SK-N-SH (cell line): ENCODE results near the gene UBR2.
"Not testable (repeated sequence)": the region's sequence is repeated elsewhere in the genome, so short reads cannot be mapped to it uniquely, and the experiment has no call there.

ENCODE experiments used
- EP300 ChIP-seq, 2 experiments: IDR thresholded peaks; 2 replicates each; pipeline versions ENCODE4 v1.4.0 to v1.6.1; 2012; ENCODE audit warnings: borderline replicate concordance in 1 of 2, low read depth in 1 of 2, low read length in 1 of 2
- EZH2phosphoT487 ChIP-seq: fragments of 200-600 bp; sonication (generic); IDR thresholded peaks from 2 replicates; pipeline ENCODE4 v1.6.1; 2017; ENCODE audit warnings: low read depth, mixed run types, mild to moderate bottlenecking, antibody characterized with exemption, moderate library complexity, borderline replicate concordance
- FOSL2 ChIP-seq: IDR thresholded peaks from 2 replicates; pipeline ENCODE4 v1.4.0; 2012; ENCODE audit warnings: low read depth, mild to moderate bottlenecking, moderate library complexity, borderline replicate concordance
- FOXM1 ChIP-seq: IDR thresholded peaks from 2 replicates; pipeline ENCODE4 v1.4.0; 2012; ENCODE audit warnings: low read depth, mild to moderate bottlenecking
- POLR2AphosphoS5 ChIP-seq: IDR thresholded peaks from 2 replicates; pipeline ENCODE4 v1.6.1; 2012; ENCODE audit warnings: low read depth, low read length
- RAD21 ChIP-seq: IDR thresholded peaks from 2 replicates; pipeline ENCODE4 v1.6.1; 2012; ENCODE audit warnings: mild to moderate bottlenecking, low read length
- RFX5 ChIP-seq: IDR thresholded peaks from 2 replicates; pipeline ENCODE4 v1.6.1; 2012; ENCODE audit warnings: mild to moderate bottlenecking, improper control_type of control experiment, low read length
- TF ChIP-seq, protein P1 (sequence below): IDR thresholded peaks from 2 replicates; pipeline ENCODE4 v1.4.0; 2012; ENCODE audit warnings: low read depth
- TF ChIP-seq, protein P2 (sequence below): fragments of 200-600 bp; sonication (generic); IDR thresholded peaks from 2 replicates; pipeline ENCODE4 v1.6.1; 2017; ENCODE audit warnings: antibody characterized with exemption, mild to moderate bottlenecking, moderate library complexity

DNA sequence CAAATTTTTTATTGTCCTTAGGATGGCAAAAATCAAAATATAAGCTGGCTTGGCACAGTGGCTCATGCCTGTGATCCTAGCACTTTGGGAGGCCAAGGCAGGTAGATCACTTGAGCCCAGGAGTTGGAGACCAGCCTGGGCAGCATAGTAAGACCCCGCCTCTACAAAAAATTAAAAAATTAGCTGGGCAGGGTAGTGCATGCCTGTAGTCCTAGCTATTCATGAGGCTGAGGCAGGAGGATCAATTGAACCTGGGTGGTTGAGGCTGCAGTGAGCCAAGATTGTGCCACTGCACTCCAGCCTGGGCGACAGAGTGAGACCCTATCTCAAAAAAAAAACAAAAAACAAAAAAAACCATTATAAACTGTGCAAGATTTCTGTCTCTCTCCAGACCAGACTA, 40.9 kb downstream of the UBR2 start:
- TF ChIP-seq EP300 (IDR thresholded peaks at IDR 0.05; ENCODE audit: borderline replicate concordance in 1 of 2, low read depth in 1 of 2, low read length in 1 of 2); POLR2AphosphoS5; EZH2phosphoT487; FOSL2; RFX5; FOXM1; RAD21: not testable (repeated sequence)
- TF ChIP-seq, protein P1, sequence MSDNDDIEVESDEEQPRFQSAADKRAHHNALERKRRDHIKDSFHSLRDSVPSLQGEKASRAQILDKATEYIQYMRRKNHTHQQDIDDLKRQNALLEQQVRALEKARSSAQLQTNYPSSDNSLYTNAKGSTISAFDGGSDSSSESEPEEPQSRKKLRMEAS: not testable (repeated sequence)
- TF ChIP-seq, protein P2, sequence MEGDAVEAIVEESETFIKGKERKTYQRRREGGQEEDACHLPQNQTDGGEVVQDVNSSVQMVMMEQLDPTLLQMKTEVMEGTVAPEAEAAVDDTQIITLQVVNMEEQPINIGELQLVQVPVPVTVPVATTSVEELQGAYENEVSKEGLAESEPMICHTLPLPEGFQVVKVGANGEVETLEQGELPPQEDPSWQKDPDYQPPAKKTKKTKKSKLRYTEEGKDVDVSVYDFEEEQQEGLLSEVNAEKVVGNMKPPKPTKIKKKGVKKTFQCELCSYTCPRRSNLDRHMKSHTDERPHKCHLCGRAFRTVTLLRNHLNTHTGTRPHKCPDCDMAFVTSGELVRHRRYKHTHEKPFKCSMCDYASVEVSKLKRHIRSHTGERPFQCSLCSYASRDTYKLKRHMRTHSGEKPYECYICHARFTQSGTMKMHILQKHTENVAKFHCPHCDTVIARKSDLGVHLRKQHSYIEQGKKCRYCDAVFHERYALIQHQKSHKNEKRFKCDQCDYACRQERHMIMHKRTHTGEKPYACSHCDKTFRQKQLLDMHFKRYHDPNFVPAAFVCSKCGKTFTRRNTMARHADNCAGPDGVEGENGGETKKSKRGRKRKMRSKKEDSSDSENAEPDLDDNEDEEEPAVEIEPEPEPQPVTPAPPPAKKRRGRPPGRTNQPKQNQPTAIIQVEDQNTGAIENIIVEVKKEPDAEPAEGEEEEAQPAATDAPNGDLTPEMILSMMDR: not testable (repeated sequence)
